Endometrium (tissue), 2 donors: ENCODE results near the gene SMNDC1.
"Not testable (repeated sequence)": the region's sequence is repeated elsewhere in the genome, so short reads cannot be mapped to it uniquely, and the experiment has no call there.

ENCODE experiments used
- FAIRE-seq: peaks from 2 replicates; lab custom pipeline; 2012; peaks lifted over from hg19 to GRCh38; lab: Jason Lieb, UNC
- donor health status: control.
- donor health status: control.

SMNDC1 gene

GRCh38 chr10:110304780-110305421 lies at the start of gene SMNDC1:
SMNDC1 (minus strand) TSS chr10:110304920; CDS start chr10:110303587, 1,333 bp downstream.
- FAIRE-seq: peak; percentile 98

DNA sequence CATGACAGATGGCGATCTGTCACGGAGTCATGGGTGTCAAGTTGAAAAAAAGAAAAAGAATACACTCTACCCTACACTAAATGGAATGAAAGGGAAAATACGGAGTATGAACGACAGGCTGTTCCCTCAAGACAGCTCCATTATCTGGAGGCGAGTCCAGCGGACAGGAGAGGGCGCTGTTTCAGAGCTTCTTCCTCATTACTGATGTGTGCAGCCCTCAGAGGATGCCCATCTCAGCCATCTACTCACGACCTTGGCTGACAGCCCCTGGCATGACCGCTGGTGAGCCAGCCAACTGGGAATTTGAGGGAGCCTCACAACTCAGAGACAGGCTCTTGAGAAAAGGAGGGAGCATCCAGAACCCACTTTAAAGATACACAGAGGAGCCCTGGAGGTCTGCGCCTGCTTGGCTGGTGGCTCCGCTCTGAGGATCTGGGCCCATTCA lies 49.6 kb upstream of the SMNDC1 start:
- FAIRE-seq: no peak

GRCh38 chr10:110353244-110354119 lies 48.8 kb upstream of the SMNDC1 start:
- no peak for FAIRE-seq

- FAIRE-seq: no peak
Observed at GRCh38 chr10:110352930-110353243, 48.2 kb upstream of the SMNDC1 start.

- FAIRE-seq: no peak
Observed at GRCh38 chr10:110350812-110351211, 46.1 kb upstream of the SMNDC1 start.

DNA sequence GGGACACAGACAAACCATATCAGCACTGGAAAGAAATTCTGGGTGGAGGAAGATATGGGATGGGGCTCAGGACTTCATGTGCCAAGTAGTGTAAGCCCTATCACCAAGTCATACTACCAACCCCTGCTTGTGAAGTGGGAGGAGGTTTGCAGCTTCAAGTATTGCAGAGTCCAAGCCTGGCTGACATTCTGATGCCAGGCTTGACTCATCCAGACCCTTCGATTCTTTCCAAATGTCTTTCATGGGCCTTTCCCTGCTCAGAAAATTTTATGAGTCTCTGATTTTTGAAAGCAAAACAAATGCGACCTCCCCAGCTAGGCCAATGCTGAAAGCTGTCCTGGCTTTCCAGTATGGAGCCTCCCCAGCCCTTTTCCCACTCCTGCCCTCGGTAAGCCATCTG lies 45.1 kb upstream of the SMNDC1 start:
- no peak for FAIRE-seq

- no peak for FAIRE-seq
Observed at GRCh38 chr10:110349386-110349785, 44.7 kb upstream of the SMNDC1 start.

DNA sequence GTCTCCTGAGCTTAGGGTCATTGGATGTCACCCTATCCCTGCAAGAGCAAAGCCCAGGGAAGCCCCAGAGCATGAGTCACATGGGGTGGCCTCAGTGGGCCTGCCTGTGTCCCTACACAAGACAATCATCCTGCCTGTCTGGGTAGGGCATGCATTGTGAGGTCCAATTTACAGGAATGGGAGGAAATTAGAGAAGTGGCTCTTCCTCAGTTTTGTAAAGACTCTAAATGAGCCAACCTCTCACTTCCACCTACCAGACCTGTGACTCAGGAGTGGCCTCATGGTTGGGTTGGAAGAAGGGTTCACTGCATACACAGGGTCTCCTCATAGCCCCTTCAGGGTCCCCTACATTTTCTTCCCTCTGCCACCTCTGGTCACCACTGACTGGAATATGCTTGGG lies 43.6 kb upstream of the SMNDC1 start:
- no peak for FAIRE-seq

DNA sequence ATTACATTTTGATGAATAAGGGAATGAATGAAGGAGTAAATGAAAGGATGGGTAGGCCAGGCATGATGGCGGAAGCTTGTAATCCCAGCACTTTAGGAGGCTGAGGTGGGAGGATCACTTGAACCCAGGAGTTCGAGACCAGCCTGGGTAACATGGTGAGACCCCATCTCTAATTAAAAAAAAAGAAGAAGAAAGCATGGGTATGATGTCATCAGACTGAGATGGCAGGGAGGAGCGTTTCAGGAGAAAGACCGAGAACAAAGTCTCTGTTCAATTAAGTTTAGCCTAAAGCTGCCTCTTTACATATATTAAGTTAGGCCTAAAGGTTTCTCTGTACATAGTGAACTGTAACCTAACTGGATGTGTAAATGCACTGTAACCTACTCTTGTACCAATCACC lies 42.2 kb upstream of the SMNDC1 start:
- no peak for FAIRE-seq

DNA sequence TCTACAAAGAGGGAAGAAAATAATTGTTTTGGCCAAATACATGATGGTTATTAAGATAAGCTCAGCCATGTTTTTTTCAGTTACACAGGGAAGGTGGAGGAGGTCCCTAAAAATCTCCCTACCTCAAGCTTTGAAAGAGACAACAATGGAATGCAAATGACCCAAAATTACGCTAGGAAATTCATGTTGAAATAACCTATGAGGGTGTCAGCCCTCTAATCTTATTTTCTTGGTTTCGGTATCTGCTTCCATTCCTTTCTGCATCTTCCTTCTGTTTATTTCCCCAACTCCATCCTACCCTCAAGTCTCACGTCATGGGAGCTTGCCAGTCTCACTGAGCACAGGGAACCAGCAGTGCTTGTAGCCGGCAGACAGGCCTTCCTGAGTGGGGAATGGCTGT lies 40.6 kb upstream of the SMNDC1 start:
- FAIRE-seq: no peak

- FAIRE-seq: no peak
Observed at GRCh38 chr10:110344622-110345021, 39.9 kb upstream of the SMNDC1 start.

GRCh38 chr10:110343947-110344346 lies 39.2 kb upstream of the SMNDC1 start:
- FAIRE-seq: no peak

DNA sequence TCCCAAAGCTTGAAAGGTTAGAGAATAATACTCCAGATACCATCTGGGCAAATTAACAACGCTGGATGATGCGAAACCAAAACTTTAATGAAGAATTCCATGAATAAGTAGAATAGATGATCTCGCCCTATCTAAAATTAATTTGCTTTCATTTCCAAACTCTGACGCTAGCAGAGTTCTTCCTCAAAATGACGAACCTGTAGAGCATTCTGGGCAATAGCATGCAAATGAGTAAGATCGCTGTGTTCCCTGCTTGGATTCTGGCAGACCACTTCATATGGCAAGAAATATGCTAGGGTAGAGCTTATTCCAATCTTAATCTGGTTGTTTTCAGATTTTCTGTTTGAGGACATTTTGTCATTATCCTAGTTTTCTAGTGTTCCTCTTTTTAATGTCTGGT lies 36.1 kb upstream of the SMNDC1 start:
- no peak for FAIRE-seq

- FAIRE-seq: no peak
Observed at GRCh38 chr10:110340122-110340521, 35.4 kb upstream of the SMNDC1 start.

DNA sequence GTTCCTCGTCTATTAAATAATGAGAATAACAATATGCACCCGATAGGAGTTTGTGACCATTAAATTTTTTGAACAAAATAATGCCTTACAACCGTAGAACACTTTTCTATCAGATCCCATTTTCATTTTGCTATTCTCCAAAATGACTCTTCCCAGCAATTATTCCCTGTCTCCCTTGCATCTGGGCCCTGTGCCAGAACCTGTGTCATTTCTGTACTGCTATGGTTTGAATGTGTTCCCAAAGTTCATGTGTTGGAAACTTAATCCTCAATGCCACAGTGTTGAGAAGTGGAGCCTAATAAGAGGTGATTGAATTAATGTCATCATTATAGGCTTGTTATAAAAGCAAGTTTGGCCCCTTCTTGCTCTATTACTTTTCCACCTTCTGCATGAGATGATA lies 33.2 kb upstream of the SMNDC1 start:
- no peak for FAIRE-seq

GRCh38 chr10:110337401-110337800 lies 32.7 kb upstream of the SMNDC1 start:
- FAIRE-seq: no peak

GRCh38 chr10:110336111-110336721 lies 31.5 kb upstream of the SMNDC1 start:
- FAIRE-seq: no peak

DNA sequence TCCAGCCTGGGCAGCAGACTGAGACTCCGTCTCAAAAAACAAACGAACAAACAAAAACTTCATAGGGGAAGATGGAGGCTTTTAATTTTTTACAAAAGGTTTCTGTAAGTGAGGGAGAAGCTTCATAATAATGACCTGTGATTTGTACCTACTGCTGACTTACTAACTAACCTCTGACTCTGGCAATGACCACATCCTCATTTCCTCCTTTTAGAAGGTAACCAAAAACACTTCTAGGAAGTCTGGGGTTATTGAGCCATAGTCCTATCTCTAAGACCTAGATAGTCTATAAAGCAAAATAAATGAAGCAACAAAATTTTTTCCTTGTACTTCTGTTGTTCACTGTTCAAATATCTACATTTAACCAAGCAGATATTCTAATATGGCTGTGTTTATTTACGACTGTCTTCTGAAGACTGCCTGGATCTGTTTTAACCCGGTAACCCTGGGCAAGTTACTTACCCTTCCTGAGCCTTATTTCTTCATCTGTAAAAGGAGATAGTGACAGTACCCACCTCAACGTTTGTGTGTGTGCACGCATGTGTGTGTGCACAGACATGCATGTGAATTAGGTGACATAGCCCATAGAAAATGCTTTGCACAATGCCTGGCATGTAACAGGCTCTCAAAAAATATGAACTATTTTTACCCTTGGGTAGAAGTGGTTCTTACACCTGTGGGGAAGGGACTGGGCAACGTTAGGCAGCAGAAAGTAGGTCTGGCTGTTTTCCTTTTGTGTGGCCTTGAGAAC lies 30.8 kb upstream of the SMNDC1 start:
- FAIRE-seq: no peak

- no peak for FAIRE-seq
Observed at GRCh38 chr10:110334061-110334656, 29.4 kb upstream of the SMNDC1 start.

GRCh38 chr10:110331226-110331795 lies 26.6 kb upstream of the SMNDC1 start:
- FAIRE-seq: not testable (repeated sequence)

GRCh38 chr10:110330675-110331074 lies 26.0 kb upstream of the SMNDC1 start:
- FAIRE-seq: no peak
